ENCODE measurements around the gene ERBB4. TPM values are rescaled to one million over a fixed set of nuclear protein-coding genes. Genes with fewer than 3 reads are reported as not detected.

The ERBB4 gene
- total RNA-seq, 1 experiment from 2014 or later, result 0.15 TPM

- no peak for TF ChIP-seq SIN3A (IDR thresholded peaks at IDR 0.05; ENCODE audit: borderline replicate concordance, insufficient read depth, low read depth, low read length)
- TF ChIP-seq CTCF (IDR thresholded peaks at IDR 0.05), result no peak
- no peak for TF ChIP-seq POLR2AphosphoS5 (IDR thresholded peaks at IDR 0.05; ENCODE audit: low read depth, low read length)
- no peak for TF ChIP-seq TCF7L2 (IDR thresholded peaks at IDR 0.05; ENCODE audit: low read depth, low read length)
- TF ChIP-seq REST (IDR thresholded peaks at IDR 0.05; ENCODE audit: insufficient read depth in 1 of 2, low read depth in 2 of 2, low read length in 1 of 2), result no peak
- in situ Hi-C loops (cut with HindIII; ENCODE audit: low pct_unique_long_range_greater_than_20kb, low sequenced_read_pairs), result no loop called here
- ChIA-PET POLR2A (no interaction called here), CTCF (no interaction called here)
- ATAC-seq (no peak), DNase-seq (ENCODE audit: low read depth, low spot score) (no peak)
- no peak overlapping the region for H3K4me3 ChIP-seq (ENCODE audit: low read depth in 2 of 2, low read length in 2 of 2)
- H3K4me1 ChIP-seq (ENCODE audit: control insufficient read depth, insufficient read depth, low read length), result no peaks in the 10 kb centered on the region
- no peak overlapping the region for H3K27ac ChIP-seq (ENCODE audit: low read length)
- no peaks in the 10 kb centered on the region for H3K27me3 ChIP-seq (ENCODE audit: control insufficient read depth, insufficient read depth, low read length)
- intact Hi-C loops (cut with micrococcal nuclease; ENCODE audit: unreplicated experiment), result no loop called here
- H3K36me3 ChIP-seq (ENCODE audit: control insufficient read depth, insufficient read depth, low read length), result no peaks in the 10 kb centered on the region
- H3K9me3 ChIP-seq (ENCODE audit: control insufficient read depth, insufficient read depth, low read depth, low read length), result no peaks in the 10 kb centered on the region
- BruUV-seq (replicated peaks), result no TSS peak
Measured at GRCh38 chr2:211328126-211328525, 1210.5 kb downstream of the ERBB4 start.

Small RNAs within 50 kb of the gene (microRNA-seq; reads per million reads assigned to microRNA genes)
- not detected for gene MIR548F2 (ENCODE audit: unreplicated experiment)
